GM21786 (cell line): Measurements from ENCODE around the gene ZNF326.

Experiments used
- ATAC-seq: cut with Tn5 transposase; IDR thresholded peaks from one replicate; pipeline ENCODE4 v1.9.1; 2021; ENCODE audit not compliant: unreplicated experiment

The ZNF326 gene

GRCh38 chr1:90067194-90067931 is 72.5 kb downstream of the ZNF326 start:
- no peak for ATAC-seq

- no peak for ATAC-seq
Observed at GRCh38 chr1:90068611-90069280, 73.8 kb downstream of the ZNF326 start.

GRCh38 chr1:90074137-90074536 is 79.2 kb downstream of the ZNF326 start:
- no peak for ATAC-seq

GRCh38 chr1:90074566-90074965 is 79.7 kb downstream of the ZNF326 start:
- ATAC-seq: no peak

GRCh38 chr1:90074970-90075391 is 80.1 kb downstream of the ZNF326 start:
- ATAC-seq: no peak

- ATAC-seq: no peak
Observed at GRCh38 chr1:90083995-90084394, 89.1 kb downstream of the ZNF326 start.
